Aorta (tissue), 5 donors: ENCODE measurements around the gene INPP5D. TPM values are rescaled to one million over a fixed set of nuclear protein-coding genes. Genes with fewer than 3 reads are reported as not detected.

Source experiments
- ATAC-seq: fragments of 200-7000 bp; cut with Tn5 transposase; one replicate; pipeline ENCODE4 v1.9.1; 2022; ENCODE audit warnings: moderate library complexity; ENCODE audit not compliant: low FRiP score
- DNase-seq, 2 donors: peaks; one replicate each; pipeline ENCODE4 v3.0.0-alpha.2; 2020
- H3K27ac ChIP-seq, 2 donors: one replicate each; pipeline ENCODE4 v1.5.1; 2013; ENCODE audit warnings: low read length in 2 of 2, mild to moderate bottlenecking in 2 of 2, moderate library complexity in 2 of 2, control low read depth in 1 of 2, inconsistent platforms in 1 of 2, low read depth in 1 of 2
- H3K27me3 ChIP-seq, 2 donors: one replicate each; pipeline ENCODE4 v1.6.1; 2013; ENCODE audit warnings: control low read depth in 1 of 2, low read length in 1 of 2, mild to moderate bottlenecking in 1 of 2, moderate library complexity in 1 of 2; ENCODE audit not compliant: insufficient read depth in 2 of 2, control insufficient read depth in 1 of 2
- H3K36me3 ChIP-seq, 2 donors: one replicate each; pipeline ENCODE4 v1.6.1; 2013; ENCODE audit warnings: control low read depth in 1 of 2, low read length in 1 of 2, mild to moderate bottlenecking in 1 of 2; ENCODE audit not compliant: insufficient read depth in 2 of 2, control insufficient read depth in 1 of 2
- H3K4me1 ChIP-seq, 2 donors: one replicate each; pipeline ENCODE4 v1.6.1; 2013; ENCODE audit warnings: low read length in 2 of 2, control low read depth in 1 of 2, mild to moderate bottlenecking in 1 of 2, moderate library complexity in 1 of 2; ENCODE audit not compliant: insufficient read depth in 2 of 2, control insufficient read depth in 1 of 2
- H3K4me3 ChIP-seq, 2 donors: one replicate each; pipeline ENCODE4 v1.5.1; 2013; ENCODE audit warnings: low read length in 2 of 2, control low read depth in 1 of 2, mild to moderate bottlenecking in 1 of 2
- H3K9me3 ChIP-seq: one replicate; pipeline ENCODE4 v1.6.1; 2013; ENCODE audit warnings: mild to moderate bottlenecking, low read length; ENCODE audit not compliant: control insufficient read depth
- WGBS, 2 donors: extraction: QIAGEN DNeasy Blood & Tissue Kit; methylation state at CpG; one replicate each; pipeline ENCODE4 v1.1.7; 2013; 5-methylcytosine and 5-hydroxymethylcytosine counted together
- intact Hi-C, 2 donors: fragments of 100-400 bp; cut with DNase I; formaldehyde crosslinking; loops; one replicate each; pipeline versions ENCODE4 v1.14.2 to v1.15.0; 2022
- polyA plus RNA-seq, 2 donors: library from polyadenylated mRNA; stranded (reverse); fragments of 200-250 nt; gene quantifications; one replicate each; pipeline ENCODE4 v1.2.3, GENCODE V29; 2013
- total RNA-seq, 2 donors: library from RNA; stranded (reverse); fragmentation: NEBNext Ultra II Directional; extraction: Animal tissue kit (Norgen Biotek cat#: 25700); gene quantifications; one replicate each; pipeline ENCODE4 v1.2.1, GENCODE V29; 2021
- donor health status: healthy with polysubstance abuse.
- donor health status: Bipolar disorder and iron deficiency.
- donor health status: DM: no; HTN: no; CAD: no.
- donor health status: DM: no; HTN: no; CAD: no.
- donor health status: DM: yes; HTN: yes; CAD: no.

INPP5D gene
- total and polyA plus RNA-seq, 4 donors, result 0.95 to 51.2 (median 17.2) TPM

- no peaks in the 10 kb centered on the region for H3K27me3 ChIP-seq
- no peaks in the 10 kb centered on the region for H3K9me3 ChIP-seq
- no peak overlapping the region for H3K4me3 ChIP-seq
- intact Hi-C loops, result loop anchor here (2.0 to 10.0 kb wide), 6 partner anchors 152 to 643 kb away; no protein-coding TSS in a partner anchor
- ATAC-seq (no peak), DNase-seq (no peak)
- WGBS, 2 donors, result 93 to 94% methylated on average over 9 of the region's 9 CpGs
- H3K36me3 ChIP-seq, result no peaks in the 10 kb centered on the region
- H3K27ac ChIP-seq, result no peak overlapping the region
- no peaks in the 10 kb centered on the region for H3K4me1 ChIP-seq
These were observed 190.4 kb downstream of the INPP5D start for GRCh38 chr2:233250568-233250967.

GRCh38 chr2:233250985-233251305 lies 190.8 kb downstream of the INPP5D start:
- 71 to 76% methylated on average over 1 of the region's 1 CpG for WGBS, 2 donors
- no peak for DNase-seq
- Histone ChIP-seq H3K4me1 (no peaks in the 10 kb centered on the region), H3K36me3 (no peaks in the 10 kb centered on the region), H3K9me3 (no peaks in the 10 kb centered on the region), H3K27ac (peak overlapping the region in 1 of 2 donors; percentile 69), H3K4me3 (no peak overlapping the region), H3K27me3 (no peaks in the 10 kb centered on the region)
- no peak for ATAC-seq
- intact Hi-C loops, result loop anchor here (2.0 to 10.0 kb wide), 6 partner anchors 152 to 644 kb away; no protein-coding TSS in a partner anchor

GRCh38 chr2:233251306-233252116 lies 191.4 kb downstream of the INPP5D start, which contains the start of gene ATG16L1:
ATG16L1 (plus strand) TSS chr2:233251673; CDS start chr2:233251828, 155 bp downstream.
- ATAC-seq (peak; percentile 100), DNase-seq (peak; percentile 98 to 99)
- no peaks in the 10 kb centered on the region for H3K27me3 ChIP-seq
- H3K9me3 ChIP-seq, result no peaks in the 10 kb centered on the region
- intact Hi-C loops, result loop anchor here (2.0 to 10.0 kb wide), 6 partner anchors 153 to 644 kb away; no protein-coding TSS in a partner anchor
- WGBS, 2 donors, result 0% methylated on average over 73 to 75 of the region's 75 CpGs
- no peaks in the 10 kb centered on the region for H3K4me1 ChIP-seq
- H3K36me3 ChIP-seq, result no peaks in the 10 kb centered on the region
- H3K4me3 ChIP-seq, result peak within 1 kb of the TSS; percentile 79 to 80
- H3K27ac ChIP-seq, result peak within 1 kb of the TSS in 1 of 2 donors; percentile 96

- Histone ChIP-seq H3K4me3 (peak overlapping the region; percentile 79 to 80), H3K27ac (no peak overlapping the region), H3K9me3 (no peaks in the 10 kb centered on the region), H3K27me3 (no peaks in the 10 kb centered on the region), H3K36me3 (peaks cover 0 to 2% of the 10 kb centered on the region in 2 donors), H3K4me1 (no peaks in the 10 kb centered on the region)
- ATAC-seq, result no peak
- intact Hi-C loops, result loop anchor here (5.0 to 10.0 kb wide), 4 partner anchors 200 to 645 kb away; no protein-coding TSS in a partner anchor
- DNase-seq, result no peak
- 1% methylated on average over 18 of the region's 18 CpGs for WGBS, 2 donors
These were observed 192.1 kb downstream of the INPP5D start for GRCh38 chr2:233252227-233252626.

- intact Hi-C loops, result loop anchor here in 1 of 2 donors (10.0 kb wide), 1 partner anchor 490 kb away; no protein-coding TSS in a partner anchor
- ATAC-seq, result no peak
- Histone ChIP-seq H3K36me3 (peaks cover 0 to 5% of the 10 kb centered on the region in 2 donors), H3K27me3 (no peaks in the 10 kb centered on the region), H3K4me1 (no peaks in the 10 kb centered on the region), H3K27ac (no peak overlapping the region), H3K4me3 (no peak overlapping the region), H3K9me3 (no peaks in the 10 kb centered on the region)
- WGBS, 2 donors, result 25 to 29% methylated on average over 11 of the region's 11 CpGs
- DNase-seq, result no peak
These were observed 195.0 kb downstream of the INPP5D start for GRCh38 chr2:233255151-233255550.

- H3K4me1 ChIP-seq, result no peaks in the 10 kb centered on the region
- peaks cover 0 to 6% of the 10 kb centered on the region in 2 donors for H3K36me3 ChIP-seq
- H3K9me3 ChIP-seq, result no peaks in the 10 kb centered on the region
- ATAC-seq, result no peak
- DNase-seq, result no peak
- intact Hi-C loops, result loop anchor here in 1 of 2 donors (10.0 kb wide), 1 partner anchor 491 kb away; no protein-coding TSS in a partner anchor
- no peak overlapping the region for H3K27ac ChIP-seq
- no peak overlapping the region for H3K4me3 ChIP-seq
- WGBS, 2 donors, result 68 to 71% methylated on average over 4 of the region's 4 CpGs
- no peaks in the 10 kb centered on the region for H3K27me3 ChIP-seq
These were observed 195.9 kb downstream of the INPP5D start for GRCh38 chr2:233256048-233256447.

Other genes starting within 250 kb of the INPP5D start
- gene SNORC, start 190.1 kb upstream of the INPP5D start, total RNA-seq, result 1 to 10 TPM; 1.7 to 2.5 TPM
- gene SNORC, start 190.1 kb upstream of the INPP5D start, polyA plus RNA-seq, result 1 to 10 TPM in 1 of 2 donors, not detected in 1; 5.1 TPM
- gene NGEF, start 47.1 kb upstream of the INPP5D start, total RNA-seq, result 1 to 10 TPM; 2.3 to 3.1 TPM
- 10 to 100 TPM in 1 of 2 donors, under 1 TPM in 1; 0.54 to 10.1 TPM for gene NGEF, start 47.1 kb upstream of the INPP5D start, polyA plus RNA-seq
- not detected for gene NEU2, start 27.7 kb upstream of the INPP5D start, total RNA-seq
- not detected for gene NEU2, start 27.7 kb upstream of the INPP5D start, polyA plus RNA-seq
- 10 to 100 TPM; 20.5 to 30.1 TPM for gene ATG16L1, start 191.3 kb downstream of the INPP5D start, total RNA-seq
- gene ATG16L1, start 191.3 kb downstream of the INPP5D start, polyA plus RNA-seq, result 10 to 100 TPM in 1 of 2 donors, 1 to 10 TPM in 1; 6.4 to 13.7 TPM
- gene SAG, start 247.5 kb downstream of the INPP5D start, total RNA-seq, result not detected
- gene SAG, start 247.5 kb downstream of the INPP5D start, polyA plus RNA-seq, result not detected